Prostate gland (tissue), 2 donors: ENCODE measurements around the gene CDH26.

Source experiments
- POLR2A ChIP-seq: fragments of 450-650 bp; IDR thresholded peaks from one replicate; pipeline ENCODE4 v1.6.1; 2016; ENCODE audit warnings: antibody characterized with exemption, mild to moderate bottlenecking
- TF ChIP-seq, protein P1 (sequence below), 4 experiments: fragments of 200-600 bp in 2 of 4; fragments of 450-650 bp in 2 of 4; sonication (generic) in 2 of 4; IDR thresholded peaks; 1 replicate in 3 of 4; 2 replicates in 1 of 4; pipeline ENCODE4 v1.5.1; 2016 to 2019; ENCODE audit warnings: antibody characterized with exemption in 4 of 4, mild to moderate bottlenecking in 2 of 4, moderate library complexity in 2 of 4

DNA sequence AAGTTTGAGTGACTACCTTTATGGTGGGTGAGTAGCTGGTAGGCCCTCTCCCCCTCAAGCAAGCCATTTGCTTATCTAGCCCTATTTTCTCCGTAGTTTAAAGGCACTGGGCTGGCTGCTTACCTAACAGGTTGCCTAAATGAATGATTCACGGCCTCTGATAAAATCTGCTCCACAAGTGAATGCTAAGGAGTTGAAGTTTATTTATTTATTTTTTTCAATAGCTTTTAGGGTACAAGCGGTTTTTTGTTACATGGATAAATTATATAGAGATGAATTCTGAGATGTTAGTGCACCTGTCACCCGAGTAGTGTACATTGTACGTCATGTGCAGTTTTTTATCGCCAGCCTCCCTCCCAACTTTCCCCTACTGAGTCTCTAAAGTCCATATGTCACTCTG, 8.3 kb upstream of the CDH26 start:
- TF ChIP-seq, protein P1, sequence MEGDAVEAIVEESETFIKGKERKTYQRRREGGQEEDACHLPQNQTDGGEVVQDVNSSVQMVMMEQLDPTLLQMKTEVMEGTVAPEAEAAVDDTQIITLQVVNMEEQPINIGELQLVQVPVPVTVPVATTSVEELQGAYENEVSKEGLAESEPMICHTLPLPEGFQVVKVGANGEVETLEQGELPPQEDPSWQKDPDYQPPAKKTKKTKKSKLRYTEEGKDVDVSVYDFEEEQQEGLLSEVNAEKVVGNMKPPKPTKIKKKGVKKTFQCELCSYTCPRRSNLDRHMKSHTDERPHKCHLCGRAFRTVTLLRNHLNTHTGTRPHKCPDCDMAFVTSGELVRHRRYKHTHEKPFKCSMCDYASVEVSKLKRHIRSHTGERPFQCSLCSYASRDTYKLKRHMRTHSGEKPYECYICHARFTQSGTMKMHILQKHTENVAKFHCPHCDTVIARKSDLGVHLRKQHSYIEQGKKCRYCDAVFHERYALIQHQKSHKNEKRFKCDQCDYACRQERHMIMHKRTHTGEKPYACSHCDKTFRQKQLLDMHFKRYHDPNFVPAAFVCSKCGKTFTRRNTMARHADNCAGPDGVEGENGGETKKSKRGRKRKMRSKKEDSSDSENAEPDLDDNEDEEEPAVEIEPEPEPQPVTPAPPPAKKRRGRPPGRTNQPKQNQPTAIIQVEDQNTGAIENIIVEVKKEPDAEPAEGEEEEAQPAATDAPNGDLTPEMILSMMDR (IDR thresholded peaks at IDR 0.05) = no peak
- TF ChIP-seq POLR2A = no peak
